GM12873 (cell line): ENCODE results near the gene ZNF888.
"Not testable (repeated sequence)": the region's sequence is repeated elsewhere in the genome, so short reads cannot be mapped to it uniquely, and the experiment has no call there.

Experiments
- CTCF ChIP-seq: IDR thresholded peaks from 2 replicates; pipeline ENCODE4 v1.5.1; 2012; ENCODE audit warnings: low read depth, mild to moderate bottlenecking, moderate library complexity, low read length, control low read depth; ENCODE audit not compliant: insufficient read depth; ENCODE audit errors: missing control alignments

The ZNF888 gene

DNA sequence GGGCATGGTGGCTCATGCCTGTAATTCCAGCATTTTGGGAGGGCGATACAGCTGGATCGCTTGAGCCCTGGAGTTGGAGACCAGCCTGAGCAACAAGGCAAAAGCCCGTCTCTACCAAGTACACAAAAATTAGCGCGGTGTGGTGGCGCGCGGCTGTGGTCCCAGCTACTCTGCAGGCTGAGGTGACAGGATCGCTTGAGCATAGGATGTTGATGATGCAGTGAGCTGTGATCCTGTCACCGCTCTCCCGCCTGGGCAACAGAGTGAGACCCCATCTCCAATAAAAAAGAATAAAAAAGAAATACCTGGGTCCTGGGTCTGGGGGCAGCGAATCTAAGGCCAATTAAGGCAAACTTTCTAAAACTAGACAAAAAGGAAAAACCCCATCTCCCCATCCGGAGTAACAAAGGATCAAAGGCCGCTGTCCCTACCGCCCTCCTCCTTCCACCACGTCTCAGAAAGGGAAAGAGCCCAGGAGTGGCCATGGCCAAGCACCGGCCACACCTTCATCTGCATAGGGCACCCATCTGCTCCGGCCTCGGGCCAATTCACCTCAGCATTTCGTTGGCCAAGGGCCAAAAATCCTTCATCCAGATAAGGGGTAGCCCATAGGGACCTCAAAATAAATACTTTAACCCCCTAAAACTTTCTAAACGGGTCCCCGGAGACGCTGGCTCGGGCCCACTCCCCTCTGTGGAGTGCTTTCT lies 26.6 kb downstream of the ZNF888 start:
- TF ChIP-seq CTCF, result no peak

DNA sequence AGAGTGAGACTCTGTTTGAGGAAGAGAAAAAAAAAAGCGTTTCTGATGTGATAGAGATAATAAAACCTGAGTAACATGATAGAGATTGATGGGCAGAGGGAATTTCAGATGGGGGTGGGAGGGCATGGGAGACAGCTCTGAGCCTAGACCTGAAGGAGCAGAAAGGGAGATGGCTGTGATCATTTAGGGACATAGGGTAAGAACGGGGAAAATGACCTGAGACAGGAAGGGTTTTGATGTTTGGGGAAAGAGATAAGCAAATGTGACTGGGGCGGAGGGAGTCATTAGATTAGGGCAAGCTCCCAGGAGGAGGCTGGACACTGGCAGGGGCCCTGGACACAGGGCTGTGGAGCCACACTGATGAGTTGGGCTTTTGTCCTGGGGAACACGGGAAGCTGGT lies 31.9 kb downstream of the ZNF888 start:
- no peak for TF ChIP-seq CTCF

DNA sequence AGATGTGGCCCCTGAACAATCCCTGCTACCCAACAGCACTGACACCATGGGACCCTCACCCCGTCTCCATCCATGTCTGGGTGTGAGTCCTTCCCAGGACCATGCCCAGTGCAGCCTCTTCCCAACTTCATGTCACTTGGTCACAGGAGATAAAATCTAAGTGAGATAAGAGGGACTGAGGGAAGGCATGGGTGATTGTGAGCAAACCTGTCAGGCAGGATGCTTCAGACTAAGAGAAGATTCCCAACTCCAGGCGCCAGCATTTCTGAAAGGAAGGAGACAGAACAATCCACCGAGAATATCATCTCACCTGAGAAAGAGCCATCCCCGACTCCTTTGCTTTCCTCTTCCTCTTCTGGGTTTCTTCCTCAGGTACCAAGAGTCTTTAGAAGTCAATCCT lies 33.3 kb downstream of the ZNF888 start:
- no peak for TF ChIP-seq CTCF

GRCh38 chr19:52889076-52889475 lies 34.2 kb downstream of the ZNF888 start:
- no peak for TF ChIP-seq CTCF

- no peak for TF ChIP-seq CTCF
Measured at GRCh38 chr19:52880895-52881389, 42.3 kb downstream of the ZNF888 start.

- TF ChIP-seq CTCF, result no peak
Measured at GRCh38 chr19:52871466-52871865, 51.8 kb downstream of the ZNF888 start.

- not testable (repeated sequence) for TF ChIP-seq CTCF
Measured at GRCh38 chr19:52857378-52858191, 65.6 kb downstream of the ZNF888 start, which contains the start of gene ZNF468. Gene ZNF468, minus strand, starts transcription at chr19:52857619. Its CDS starts 3,347 bp downstream, at chr19:52854272.
